ENCODE data around the gene SUMO1.
A peak's percentile ranks its signal among the peaks of the same experiment; 100 is the strongest.
"Not testable (repeated sequence)": the region's sequence is repeated elsewhere in the genome, so short reads cannot be mapped to it uniquely, and the experiment has no call there.

Gene SUMO1

DNA sequence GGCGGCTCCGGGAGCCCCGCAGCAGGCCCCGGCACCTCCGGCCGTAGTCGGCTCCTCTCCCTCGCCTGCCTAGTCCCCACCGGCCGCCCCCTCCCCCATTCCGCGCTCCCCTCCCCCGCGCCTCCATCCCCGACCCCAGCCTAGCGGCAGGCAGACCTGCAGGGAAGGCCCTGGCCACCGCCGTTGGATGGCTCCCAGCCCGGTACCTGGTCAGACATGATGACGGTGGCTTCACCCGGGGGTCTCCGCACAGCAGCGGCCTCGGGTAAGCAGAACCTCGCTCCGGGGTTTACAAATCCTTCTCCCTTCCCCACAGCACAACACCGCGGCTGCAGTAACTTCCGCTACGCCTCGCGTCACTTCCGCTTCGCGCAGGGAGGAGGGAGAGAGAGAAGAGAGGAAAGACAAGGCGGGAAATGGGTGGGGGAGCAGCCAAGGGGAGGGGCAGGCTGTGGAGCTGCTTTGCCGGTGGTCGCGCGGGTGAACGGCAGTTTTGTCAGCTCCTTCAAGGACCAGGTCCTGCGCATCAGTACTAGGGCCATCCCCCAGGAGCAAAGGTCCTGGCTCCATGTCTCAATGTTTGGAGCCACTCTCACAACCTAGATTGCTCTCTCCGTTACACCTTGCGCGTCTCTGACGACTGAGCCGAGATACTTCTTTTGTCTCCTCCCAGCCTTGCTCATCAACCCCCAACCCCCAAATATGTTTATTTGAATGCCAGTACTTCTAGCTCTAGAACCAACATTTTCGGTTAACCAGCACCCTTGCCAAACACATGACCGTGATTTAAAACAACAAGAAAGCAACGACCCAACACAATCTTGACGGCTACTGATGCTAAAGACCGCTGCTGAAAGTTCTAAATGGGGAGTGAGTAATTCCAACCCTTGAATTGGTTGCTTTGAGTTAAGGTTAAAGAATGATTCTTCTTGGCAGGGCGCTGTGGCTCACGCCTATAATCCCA is at the start of gene SUMO1:
Gene SUMO1 (minus strand): TSS at position 364 of the 964 bp plus-strand sequence. CDS start 146 bp downstream, at position 218.
- peak; percentile 93 for DNase-seq

DNA sequence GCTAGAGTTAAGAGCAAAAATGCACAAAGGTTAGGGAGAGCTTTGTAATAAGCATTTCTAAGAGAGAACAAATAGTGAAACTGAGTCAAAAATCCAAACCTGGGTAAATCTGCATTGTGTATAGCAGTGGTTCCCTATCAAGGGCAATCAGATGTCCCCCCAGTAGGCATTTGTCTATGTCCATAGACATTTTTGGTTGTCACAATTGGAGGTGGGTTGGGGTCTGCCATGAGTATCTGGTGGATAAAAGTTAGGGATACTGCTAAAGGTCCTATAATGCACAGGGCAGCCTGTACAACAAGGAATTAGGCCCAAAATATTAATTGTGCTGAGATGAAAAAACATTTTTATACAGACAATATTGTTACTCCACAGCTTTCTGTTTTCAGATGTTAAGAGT is 48.2 kb upstream of the SUMO1 start:
- no peak for DNase-seq

DNA sequence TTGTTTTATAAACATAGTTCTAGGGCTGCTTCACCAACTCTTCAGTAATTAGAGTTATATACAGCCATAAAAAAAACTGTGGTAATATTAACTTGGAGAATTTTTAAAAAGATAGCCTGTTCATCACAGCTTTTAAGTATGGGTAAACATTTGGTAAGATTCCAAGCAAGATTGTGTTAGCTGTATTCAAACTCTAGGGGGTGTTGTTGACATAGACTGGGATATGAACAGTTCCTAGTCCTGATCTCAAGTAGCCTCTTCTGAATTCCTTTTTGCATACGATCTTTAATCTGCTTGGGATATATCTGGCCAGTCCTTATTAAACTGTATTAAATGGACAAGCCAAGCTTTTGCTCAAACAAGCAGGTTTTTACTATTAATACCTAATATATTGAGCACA is 40.5 kb upstream of the SUMO1 start:
- peak; percentile 59 for DNase-seq

DNA sequence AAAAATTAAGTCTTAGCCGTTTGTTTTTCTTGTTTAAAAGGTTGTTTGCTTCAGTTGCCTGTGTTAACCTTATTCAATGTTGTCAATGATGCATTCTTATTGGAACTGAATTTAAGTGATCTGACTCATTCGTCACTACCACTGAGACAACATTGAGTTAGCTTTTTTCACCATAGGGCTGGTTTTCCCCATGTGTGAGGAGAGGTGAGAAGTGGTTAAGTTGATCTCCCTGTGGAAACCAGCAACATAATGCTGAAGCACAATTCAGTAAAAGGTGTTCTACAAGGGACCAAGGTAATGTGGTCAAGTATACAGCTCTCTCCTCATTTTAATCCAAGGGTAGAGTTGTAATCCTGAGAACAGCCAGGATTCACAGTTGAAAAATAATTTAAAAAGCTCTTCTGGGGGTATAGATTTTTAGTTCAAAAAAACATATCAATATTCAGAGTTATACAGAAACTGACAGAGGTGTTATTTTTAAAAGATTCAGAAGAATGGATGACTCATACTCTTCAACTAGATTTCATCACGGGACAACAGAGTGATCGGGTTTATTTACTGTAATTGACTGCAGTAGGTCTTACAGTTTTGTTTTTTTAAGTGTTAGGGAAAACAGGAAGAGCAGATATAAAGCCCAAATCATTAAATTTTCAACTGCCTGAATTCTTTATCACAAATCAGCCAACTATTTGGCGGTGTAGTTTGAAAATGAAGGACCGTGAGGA is 39.8 kb upstream of the SUMO1 start:
- peak; percentile 59 for DNase-seq

DNA sequence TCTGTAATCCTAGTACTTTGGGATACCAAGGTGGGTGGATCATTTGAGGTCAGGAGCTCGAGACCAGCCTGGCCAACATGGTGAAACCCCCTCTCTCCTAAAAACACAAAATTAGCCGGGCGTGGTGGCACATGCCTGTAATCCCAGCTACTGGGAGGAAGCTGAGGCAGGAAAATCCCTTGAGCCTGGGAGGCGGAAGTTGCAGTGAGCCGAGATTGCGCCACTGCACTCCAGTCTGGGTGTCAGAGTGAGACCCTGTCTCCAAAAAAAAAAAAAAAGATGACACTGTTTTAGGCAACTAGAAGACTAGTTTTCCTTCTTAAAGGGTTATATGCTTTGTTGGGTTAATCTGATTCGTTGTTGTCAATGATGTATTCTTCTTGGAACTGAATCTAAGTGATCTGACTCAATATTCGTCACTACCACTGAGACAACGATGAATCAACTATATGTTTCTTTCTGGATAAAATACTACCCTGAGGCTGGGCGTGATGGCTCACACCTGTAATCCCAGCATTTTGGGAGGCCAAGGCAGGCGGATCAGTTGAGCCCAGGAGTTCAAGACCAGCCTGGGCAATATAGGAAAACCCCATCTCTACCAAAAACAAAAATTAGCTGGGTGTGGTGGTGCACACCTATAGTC is 37.8 kb upstream of the SUMO1 start:
- DNase-seq, result peak; percentile 77

DNA sequence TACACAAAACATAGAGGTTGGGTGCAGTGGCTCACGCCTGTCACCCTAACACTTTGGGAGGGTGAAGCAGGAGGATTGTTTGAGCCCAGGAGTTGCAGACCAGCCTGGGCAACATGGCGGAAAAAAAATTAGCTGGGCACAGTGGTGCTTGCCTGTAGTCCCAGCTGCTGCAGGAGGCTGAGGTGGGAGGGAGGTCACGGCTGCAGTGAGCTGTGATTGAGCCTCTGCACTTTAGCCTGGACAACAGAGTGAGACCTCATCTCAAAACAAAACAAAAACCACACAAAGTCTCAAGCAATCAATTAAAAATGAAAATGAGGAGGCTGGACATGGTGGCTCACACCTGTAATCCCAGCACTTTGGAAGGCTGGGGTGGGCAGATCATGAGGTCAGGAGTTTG is 32.1 kb upstream of the SUMO1 start:
- no peak for DNase-seq

DNA sequence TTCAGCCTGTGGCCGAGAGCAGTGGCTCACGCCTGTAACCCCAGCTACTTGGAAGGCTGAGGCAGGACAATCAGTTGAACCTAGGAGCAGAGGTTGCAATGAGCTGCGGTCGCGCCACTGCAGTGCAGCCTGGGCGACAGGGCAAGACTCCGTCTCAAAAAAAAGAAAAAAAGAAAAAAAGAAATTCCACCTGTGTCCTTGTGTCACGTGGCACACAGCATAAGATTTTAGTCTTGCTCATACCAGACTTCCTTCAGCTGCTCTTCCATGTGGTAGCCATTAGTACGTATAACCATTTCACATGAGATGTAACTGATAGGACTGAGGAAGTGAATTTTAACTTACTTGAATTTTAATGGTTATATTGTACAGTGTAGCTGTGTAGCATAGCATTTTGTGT is 31.2 kb upstream of the SUMO1 start:
- peak; percentile 52 for DNase-seq

DNA sequence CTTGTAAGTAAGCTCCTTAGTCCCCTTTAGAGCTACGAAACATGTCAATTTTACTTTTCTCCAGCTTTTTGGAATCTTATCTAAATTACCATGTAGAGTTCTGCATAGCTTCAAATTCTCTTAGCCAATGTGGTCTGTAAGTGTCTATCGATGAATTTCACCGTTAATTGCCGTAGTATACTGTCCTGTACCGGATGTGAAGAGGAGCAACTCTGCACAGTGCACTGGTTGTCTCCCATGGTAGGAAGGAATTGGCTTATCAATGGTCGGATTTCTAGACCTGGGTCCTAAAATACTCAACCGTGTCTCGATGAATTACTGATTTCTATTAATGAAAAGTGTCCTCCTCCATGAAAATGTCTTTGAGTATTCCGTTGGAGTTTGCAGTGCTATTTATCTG is 29.1 kb upstream of the SUMO1 start:
- DNase-seq, result peak; percentile 16

DNA sequence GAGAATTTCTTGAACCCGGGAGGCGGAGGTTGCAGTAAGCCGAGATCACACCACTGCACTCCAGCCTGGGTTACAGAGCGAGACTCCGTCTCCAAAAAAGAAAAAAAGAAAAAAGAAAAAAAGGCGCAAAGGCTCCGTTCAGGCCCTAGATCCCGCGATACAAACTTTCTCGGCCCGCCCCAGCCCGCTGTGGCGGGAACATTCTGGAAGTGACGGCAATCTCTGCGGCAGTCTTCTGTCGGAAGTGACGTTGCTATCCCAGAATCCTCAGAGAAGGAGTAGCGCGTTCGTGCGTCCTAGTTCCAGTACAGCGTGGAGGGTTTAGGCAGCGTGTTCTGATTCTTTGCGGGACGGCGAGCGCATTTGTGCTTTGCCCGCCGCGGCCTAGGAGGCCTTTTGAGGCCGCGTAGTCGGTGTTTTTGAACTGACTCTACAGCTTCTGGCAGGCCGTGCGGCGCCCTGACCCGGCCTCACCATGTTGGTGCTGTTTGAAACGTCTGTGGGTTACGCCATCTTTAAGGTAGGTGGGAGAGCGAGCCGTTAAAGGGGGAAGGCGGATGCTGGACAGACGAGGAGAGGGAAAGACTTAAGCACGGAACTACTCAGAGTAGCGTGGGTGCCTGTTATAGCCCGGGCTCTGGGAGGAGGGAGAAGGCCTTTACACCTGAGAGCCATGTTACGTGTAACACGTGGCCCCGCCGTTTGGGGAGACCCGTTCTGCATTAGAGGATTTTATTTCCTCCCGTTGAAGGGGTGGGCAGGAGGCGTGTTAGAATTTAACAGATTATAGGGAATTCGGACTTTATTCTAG is 27.3 kb upstream of the SUMO1 start, which contains the start of gene NOP58:
Gene NOP58 (plus strand): TSS at position 297 of the 811 bp plus-strand sequence. CDS start 179 bp downstream, at position 476.
- peak; percentile 97 for DNase-seq

DNA sequence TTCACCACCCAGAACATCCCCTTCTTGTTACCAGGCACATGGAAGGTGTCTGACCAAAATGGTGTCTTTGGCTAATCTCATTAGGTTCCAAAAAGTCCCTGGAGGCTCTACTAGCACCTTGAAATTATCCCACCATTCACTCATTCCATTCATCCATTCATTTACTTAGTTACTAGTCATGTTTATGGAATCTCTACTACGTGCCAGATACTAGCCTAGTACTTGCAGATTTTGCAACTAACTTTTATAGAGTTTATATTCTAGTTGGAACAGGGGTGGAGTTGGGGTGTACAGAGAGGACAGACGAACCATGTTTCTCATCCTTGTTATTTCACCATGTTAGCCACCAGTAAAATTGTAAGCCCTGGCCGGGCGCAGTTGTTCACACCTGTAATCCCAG is 23.1 kb upstream of the SUMO1 start:
- peak; percentile 9 for DNase-seq

DNA sequence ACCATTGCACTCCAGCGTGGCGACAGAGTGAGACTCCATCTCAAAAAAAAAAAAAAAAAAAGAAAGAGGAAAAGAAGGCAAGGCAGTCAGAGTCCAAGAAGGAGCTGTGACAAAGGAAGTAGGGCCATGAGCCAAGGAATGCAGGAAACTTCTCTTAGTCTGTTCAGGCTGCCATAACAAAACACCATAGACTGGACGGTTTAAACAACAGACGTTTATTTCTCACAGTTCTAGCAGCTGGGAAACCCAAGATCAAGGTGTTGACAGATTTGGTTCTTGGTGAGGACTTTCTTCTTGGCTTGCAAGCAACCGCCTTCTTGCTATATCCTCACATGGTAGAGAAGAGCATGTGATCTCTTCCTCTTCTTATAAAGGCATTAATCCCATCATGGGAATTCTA is 13.1 kb upstream of the SUMO1 start:
- peak; percentile 16 for DNase-seq

DNA sequence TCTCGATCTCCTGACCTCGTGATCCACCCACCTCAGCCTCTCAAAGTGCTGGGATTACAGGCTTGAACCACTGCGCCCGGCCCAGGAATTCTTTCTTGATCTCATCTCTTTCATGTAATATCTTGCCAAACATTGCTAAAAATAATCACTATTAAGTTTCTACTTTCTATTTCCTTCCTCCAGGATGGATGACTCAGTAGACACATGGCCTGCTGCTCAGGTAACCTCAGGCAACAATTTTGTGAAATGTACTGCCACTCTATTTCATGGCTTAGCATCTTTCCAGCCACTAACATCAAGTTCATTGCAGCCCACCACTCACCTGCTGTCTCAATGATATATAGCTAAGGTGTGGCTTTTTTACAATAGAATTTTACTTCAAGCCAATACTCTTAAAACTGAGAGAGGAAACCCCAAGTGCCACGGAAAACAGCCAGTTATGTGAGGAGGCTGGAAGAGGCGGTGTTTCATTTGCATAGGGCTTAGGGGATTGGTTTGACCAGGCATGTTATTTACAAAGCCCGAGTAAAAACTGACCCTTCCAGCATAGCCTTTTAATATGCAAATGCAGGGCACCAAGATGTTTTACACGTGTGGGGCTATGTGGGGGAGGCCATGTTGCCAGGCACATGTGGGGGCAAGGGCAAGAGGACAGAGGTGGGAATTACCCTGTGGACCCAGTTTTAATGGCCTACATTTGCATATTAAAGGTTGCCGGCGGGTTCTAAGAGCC is 11.3 kb upstream of the SUMO1 start:
- peak; percentile 10 for DNase-seq

DNA sequence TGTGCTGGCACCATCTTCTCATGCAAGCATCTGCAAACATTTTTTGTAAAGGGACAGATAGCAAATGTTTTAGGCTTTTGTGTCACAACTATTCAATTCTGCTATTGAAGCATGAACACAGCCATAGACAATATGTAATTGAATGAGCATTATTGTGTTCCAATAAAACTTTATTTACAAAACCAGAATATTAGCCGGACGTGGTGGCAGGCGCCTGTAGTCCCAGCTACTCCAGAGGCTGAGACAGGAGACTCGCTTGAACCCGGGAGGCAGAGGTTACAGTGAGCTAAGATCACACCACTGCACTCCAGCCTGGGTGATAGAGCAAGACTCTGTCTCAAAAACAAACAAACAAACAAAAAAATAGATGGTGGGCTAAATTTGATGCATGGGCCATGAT is 9.3 kb upstream of the SUMO1 start:
- not testable (repeated sequence) for DNase-seq

DNA sequence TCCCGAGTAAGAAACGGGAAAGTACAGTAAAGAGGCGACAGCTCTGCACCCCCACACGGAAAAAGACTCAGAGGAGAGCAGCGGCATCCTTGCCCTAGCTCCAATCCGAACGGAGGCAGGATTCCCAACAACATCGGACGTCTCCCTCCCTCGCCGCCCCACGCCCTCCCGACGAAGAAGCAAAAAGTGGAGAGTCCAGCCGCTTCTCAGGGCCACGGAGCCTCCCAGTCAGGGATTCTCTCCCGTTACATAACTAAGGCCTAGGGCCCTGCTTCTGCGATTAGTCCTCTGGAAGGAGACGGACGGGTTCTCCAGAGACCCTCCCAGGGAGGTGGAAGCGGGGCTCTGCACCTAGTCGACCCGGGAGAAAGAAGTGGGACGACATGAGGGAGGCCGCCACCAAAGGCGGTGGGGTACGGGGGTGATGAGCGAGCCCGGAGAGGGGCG is 587 bp downstream of the SUMO1 start:
- peak; percentile 57 for DNase-seq

DNA sequence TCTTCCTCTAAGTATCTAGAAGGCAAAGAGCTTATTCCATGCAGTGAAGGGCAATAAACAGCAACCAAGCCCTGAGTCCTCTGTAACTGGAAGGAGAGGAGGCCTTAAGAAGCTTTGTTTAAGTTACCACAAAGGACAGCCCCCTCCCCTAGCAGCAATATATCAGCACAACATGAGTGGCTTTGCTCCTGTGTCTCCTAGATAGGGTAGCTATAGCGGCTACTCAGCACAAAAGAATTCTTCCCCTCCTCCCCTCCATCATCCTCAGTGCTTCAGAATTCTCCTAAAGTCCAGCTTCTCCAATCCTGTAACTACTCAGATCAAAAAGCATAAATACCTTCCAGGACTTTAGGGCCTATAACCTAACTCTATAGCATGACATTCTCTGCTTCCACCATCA is 16.5 kb downstream of the SUMO1 start:
- peak; percentile 71 for DNase-seq

DNA sequence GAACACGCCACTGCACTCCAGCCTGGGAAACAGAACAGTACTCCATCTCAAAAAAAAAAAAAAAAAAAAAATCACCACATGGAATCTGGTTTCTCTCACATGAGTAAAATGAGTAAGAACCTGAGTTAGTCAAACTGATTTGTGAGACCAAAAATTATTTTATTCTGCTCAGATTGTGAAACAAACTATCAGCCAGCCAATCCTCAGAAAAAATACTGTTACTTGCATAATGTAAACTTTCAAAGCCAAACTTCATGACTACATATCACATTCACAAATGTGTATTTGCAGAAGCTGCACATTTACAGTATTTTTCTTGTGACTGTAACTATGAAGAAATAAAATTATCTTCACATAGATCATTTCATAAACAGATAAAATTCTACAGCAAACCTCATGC is 23.2 kb downstream of the SUMO1 start:
- DNase-seq, result no peak

DNA sequence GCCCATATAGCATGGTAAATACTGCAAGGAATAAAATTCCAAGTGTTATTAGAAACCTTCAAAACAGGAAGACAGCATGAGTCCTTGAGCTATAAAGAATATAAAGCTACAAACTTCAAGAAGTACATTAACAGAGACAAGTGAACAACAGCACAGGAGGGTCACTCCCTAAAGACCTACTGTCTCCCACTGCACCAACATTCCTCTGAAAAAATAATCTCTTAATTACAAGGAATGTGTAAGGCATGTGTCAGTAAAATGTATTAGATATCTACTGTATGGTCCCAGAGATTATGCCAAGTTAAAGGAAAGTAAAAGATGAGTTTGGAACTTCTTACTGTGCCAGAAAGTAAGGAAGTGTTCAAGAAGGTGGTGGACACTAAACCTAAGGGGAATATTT is 29.9 kb downstream of the SUMO1 start:
- no peak for DNase-seq

DNA sequence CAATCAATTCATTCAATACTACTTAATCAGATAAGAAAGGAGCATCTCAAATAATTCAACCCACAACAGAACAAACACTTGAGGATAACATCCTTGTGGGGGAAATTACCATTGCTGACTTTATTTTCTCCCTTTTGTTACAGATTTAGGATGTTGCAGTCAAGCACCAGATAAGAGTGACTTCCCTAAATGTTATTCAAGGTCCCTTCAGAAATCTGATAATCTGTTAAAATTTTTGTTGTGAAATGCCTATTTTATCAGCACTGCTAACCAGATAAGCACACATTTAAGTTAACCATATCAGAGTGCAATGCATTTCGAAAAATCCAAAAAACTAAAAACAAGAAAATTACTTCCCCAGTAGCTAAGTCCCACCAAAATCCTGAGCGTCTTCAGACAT is 33.5 kb downstream of the SUMO1 start:
- DNase-seq, result no peak

DNA sequence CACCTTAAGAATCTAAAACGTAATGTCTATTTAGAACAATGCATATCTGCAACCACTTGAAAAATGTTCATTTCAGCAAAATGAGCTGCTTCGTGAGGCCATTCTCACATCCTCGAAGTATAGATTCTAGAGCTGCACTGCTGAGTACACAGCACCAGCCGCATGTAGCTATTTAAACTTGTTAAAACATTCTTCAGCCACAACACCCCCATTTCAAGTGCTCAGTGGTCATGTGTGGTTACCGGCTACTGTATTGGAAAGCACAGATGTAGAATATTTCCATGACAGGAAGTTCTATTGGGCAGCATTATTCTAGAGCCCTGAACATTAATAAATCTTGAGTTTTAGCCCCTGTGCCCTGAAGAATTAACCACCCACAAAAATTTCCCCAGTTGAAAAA is 35.0 kb downstream of the SUMO1 start:
- no peak for DNase-seq

DNA sequence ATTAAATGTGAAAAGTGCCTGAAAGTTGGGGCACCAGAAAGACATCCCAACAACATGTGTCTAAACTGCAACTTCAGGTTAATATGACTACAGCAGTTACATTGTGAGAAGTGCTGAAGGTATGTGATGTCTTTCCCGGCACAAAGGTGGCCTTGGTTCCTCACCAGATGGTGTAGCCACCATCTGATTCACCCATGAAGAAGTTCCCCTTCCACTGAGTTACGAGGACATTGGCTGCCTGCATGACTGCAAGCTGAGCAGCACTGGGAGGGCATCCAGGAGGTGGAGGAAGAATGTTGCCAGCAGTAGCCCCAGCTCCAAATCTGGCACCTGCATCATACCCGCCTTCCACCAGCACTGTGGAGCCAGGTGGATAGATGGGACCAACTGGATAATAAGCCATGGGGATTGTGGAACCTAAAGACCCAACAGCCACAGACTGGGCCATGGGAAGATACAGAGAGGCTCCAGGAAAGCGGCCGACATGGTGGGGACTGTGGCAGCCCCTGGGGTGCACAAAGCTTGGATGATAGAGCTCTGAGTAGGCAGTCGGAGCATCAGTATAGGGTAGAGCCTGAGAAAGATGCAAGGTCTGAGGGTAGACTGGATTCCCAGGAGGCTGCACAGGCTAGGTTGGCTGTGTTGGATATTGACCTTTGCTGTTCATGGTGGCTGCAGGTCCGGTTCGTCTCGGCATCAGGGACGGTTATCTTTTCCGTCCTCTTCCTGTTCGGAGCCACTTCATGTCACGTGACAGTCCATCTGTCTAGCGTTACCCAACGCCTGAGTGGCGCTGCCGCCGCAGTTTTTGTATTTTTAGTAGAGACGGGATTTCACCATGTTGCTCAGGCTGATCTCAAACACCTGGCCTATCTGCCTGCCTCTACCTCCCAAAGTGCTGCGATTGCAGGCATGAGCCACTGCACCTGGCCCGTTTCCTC is 36.9 kb downstream of the SUMO1 start:
- no peak for DNase-seq

DNA sequence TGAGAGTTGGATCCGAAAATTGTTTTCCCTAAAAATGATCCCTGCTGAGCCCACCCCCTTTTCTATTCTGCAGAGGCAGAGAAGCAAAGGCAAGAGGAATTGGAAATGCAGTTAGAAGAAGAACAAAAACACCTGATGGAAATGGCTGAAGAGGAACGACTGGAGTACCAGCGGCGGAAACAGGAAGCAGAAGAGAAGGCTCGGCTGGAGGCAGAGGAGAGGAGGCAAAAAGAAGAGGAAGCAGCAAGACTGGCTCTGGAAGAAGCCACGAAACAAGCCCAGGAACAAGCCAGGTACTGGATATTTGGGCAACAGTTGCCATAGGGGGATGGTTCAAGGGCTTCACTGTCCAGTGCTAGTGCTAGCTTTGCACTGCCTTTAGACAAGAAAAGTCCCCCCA is 41.7 kb downstream of the SUMO1 start:
- no peak for DNase-seq

All from fibroblast of skin of right biceps (primary cell).